ENCODE data around the gene RNH1. TPM values are rescaled to one million over a fixed set of nuclear protein-coding genes. Genes with fewer than 3 reads are reported as not detected.

RNH1 gene
- total RNA-seq, 1 donor from 2014 or later = 306 TPM

DNA sequence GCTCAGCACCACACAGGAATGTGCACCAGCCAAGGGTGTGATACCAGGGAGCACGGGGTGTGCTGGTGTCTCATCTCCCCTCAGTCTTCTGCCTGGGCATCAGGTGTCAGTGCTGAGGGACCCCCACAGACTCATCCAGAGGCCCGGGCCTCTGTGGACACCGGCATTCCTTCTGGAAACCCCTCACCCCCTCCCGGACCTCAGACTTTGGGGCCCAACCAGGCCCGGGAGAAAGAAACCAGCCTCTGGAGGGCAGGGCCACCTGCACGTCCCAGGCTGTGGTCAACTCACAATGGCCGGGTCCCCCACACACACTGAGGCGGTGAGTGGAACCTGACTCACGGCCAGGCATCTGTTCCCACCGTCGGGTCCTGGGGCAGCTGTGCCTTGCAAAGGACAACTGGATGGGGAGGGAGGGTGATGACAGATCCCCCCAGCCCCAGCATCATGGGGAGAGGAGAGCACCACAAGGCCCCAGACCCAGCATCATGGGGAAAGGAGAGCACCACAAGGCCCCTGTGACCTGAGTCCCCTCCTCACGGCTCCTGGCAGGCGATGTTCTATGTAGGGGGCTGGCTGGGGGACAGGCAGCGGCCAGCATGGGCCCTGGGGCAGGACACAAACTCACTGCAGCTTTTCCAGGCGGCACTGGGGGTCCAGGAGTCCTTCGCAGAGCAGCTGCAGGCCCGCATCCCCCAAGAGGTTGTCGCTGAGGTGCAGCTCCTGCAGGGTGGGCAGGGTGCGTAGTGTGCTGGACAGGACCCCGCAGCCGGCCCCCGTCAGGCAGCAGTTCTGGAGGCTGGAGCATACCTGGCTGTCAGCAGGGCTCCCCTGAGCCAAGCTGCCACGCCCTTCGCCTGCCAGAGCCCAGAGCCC is 7.6 kb downstream of the RNH1 start:
- DNase-seq (ENCODE audit: low read depth, low spot score) = no peak

DNA sequence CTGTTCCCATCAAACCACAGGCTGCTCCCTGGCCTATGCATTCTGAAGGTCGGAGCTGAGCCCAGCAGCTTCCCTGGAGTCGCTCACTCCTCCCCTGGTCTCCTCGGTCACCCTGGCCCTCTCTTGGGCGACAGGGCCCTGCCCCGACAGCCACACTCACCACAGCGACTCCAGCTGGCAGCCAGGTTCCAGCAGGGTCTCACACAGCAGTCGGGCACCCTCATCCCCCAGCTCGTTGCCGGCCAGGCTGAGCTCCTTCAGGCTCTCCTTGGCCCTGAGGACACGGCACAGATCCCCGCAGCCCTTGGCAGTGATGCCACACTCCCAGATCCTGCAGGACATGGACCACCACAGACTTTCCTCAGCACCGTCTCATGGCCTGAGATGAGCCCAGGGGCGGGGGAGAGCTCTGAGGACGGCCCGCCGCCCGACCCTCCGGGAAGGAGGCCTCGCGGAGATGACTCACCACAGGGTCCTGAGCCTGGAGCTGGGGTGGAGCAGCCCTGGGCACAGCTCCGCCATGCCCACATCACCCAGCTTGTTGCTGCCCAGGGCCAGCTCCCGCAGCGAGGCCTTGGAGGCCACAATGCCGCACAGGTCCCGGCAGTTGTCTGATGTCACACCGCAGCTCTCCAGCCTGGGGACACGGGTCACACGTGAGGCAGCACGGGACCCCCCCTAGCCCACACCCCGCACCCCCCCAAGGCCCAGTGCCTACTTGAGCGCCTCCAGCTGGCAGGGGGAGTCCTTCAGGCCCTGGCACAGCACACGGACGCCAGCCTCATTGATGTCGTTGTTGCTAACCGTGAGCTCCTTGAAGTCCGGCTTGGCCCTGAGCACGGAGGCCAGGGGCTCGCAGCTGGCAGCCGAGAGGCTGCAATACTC is 8.5 kb downstream of the RNH1 start:
- no peak for DNase-seq (ENCODE audit: low read depth, low spot score)

DNA sequence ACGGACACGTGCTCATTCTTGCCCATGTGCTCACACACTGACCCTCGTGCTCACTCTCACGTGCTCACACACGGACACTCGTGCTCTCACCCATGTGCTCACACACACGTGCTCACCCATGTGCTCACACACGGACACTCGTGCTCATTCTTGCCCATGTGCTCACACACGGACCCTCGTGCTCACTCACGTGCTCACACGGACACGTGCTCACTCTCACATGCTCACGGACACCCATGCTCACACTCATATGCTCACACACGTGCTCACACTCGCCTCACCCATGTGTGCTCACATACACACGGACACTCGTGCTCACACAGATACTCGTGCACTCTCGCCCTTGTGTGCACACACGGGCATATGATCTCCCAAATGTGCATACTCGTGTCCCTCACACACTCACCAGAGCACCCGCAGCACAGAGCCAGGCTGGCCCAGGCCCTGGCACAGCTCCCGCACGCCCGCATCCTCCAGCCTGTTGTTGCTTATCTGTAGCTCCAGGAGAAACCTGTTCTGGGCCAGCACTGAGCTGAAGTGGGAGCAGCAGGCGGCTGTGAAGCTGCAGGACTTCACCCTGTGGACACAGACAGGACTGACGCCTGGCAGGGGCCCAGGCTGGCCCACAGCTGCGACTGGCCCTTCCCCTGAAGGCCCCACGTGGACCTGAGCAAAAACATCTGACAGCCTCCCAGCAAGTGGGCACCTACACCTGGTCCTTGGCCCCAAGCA is 9.3 kb downstream of the RNH1 start:
- no peak for DNase-seq (ENCODE audit: low read depth, low spot score)

DNA sequence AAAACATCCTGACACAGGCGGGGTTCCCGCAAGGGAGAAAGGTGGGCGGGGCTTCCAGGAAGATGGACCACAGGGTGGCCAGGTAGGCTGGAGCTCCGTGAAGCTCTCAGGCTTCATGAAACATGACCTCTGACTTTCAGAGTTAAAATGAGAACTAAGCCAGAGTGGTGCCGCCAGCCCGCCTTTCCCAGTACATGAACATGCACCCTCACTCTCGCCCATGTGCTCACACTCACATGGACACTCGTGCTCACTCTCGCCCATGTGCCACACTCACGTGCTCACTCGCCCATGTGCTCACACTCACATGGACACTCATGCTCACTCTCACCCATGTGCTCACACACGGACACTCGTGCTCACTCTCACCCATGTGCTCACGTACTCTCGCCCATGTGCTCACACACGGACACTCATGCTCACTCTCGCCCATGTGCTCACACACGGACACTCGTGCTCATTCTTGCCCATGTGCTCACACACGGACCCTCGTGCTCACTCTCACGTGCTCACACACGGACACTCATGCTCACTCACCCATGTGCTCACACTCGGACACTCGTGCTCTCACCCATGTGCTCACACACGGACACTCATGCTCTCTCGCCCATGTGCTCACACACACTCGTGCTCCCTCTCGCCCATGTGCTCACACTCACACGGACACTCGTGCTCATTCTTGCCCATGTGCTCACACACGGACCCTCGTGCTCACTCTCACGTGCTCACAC is 10.0 kb downstream of the RNH1 start:
- no peak for DNase-seq (ENCODE audit: low read depth, low spot score)

DNA sequence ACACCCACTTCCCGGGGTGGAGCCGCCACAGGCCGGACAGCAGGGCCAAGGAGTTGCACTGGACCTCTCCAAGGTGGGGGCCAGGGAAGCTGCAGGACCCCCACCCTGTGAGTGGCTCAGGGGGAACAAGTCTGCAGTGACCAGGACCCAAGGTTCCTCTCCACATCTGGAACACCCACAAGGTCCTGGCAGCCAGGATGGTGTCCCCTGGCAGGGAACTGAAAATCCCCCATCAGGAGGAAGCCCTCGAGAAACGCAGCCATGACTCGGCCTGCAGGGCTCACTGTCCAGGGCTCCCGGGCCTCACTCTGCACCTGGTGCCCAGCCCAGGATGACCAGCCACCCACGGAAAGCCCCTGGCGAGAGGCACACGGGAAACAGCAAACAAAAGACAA is 11.5 kb downstream of the RNH1 start:
- no peak for DNase-seq (ENCODE audit: low read depth, low spot score)

DNA sequence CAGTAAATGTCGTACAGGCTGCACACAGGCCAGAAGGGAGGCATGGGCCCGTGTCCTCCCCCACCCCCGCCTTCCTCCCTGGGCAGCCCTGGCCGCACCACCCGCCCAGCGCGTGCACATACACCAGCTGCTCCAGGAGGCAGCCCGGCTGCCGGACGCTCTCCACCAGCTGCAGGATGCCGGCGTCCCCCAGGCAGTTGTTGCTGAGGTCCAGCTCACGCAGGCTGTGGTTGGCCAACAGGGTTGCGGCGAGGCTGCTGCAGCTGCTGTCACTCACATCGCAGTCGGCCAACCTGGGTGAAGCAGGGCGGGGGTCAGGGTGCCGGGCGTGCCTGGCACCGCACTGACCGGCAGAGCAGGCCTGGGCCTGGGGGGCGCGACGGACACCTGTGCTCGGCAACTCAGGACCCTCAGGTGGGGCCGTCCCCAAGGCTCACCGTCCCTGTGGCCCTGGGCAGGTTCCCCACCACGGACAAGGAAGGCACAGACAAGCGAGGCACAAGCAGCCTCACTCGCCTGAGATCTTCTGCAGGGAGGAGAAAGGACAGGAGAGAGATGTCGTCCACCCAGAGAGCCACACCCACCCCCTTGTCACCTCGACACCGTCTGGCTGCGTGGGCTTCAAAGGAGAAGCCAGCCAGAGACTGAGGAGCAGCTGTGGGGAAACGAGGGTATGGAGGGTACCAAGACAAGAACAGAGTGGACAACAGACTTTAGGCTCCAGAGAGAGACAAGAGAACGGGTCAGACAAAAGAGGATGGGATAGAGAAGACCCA is 12.1 kb downstream of the RNH1 start:
- no peak for DNase-seq (ENCODE audit: low read depth, low spot score)

DNA sequence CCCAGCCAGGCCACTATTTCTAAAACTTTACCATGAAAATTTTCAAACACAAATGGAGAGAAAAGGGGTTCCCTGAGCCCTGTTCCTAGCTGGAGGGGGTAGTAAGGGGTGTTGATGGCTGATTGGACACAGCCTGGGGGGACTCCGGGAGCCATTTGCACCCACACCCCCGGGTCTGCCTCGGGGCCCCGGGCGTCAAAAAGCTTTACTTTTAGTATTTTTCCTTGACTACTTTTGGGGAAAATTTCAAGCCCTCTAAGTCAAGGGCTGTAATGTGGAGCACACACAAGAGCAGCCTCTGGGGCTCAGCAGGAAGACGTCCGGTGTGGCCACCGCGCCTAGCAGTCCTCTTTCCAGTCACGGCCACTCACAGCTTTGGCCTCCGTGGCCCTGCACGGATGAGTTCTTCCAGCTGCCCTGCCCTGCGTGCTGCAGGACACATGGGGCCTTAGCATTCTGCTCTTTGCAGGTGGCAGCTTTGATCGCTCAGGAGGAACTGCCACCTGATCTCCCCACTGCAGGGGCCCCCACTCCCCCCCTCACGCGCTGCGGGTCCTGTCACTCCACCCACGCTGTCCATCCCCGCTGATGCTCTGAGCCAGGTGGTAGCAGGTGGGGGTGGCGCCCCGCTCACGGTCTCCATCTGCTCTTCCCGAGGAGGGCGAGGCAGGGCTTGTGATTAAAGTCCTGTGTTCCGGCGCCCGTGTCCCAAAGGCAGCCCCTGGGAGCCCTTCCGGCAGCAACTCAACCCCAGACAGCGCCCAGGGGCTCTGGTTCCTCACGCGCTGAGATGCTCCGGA is 14.4 kb downstream of the RNH1 start:
- no peak for DNase-seq (ENCODE audit: low read depth, low spot score)

DNA sequence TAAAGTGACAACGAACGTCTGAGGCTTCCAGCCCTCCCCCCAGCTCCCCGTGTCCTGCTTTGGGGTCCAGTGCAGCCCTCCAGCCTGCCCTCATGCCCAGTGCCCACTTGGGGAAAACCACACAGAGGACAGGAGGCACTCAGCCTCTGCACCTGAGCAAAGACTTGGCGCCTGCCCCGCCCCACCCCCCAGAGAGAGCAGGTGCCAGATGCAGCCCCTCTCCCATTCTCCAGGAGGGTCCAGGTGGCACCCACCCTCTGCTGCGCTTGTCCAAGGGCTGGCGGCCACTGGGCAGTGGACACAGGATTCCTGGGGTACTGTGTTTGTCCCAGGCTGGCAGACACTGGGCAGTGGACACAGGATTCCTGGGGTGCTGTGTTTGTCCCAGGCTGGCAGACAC is 15.7 kb downstream of the RNH1 start:
- no peak for DNase-seq (ENCODE audit: low read depth, low spot score)

DNA sequence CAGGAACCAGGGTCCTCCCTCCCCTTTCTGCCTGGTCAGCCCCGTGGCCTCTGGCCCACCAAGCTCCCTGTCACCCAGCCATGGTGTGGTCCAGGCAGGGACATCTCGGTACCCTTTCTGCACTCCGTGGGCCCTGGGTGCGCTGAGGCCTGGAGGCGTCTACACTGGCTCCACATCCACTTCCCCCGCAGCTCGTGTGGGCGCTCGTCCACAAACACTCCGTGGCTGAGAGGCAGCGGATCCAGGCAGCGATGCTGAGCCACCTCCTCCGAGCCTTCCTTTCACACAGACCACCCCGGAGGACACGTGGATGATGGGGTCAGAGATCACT is 16.1 kb downstream of the RNH1 start:
- DNase-seq (ENCODE audit: low read depth, low spot score) = no peak

DNA sequence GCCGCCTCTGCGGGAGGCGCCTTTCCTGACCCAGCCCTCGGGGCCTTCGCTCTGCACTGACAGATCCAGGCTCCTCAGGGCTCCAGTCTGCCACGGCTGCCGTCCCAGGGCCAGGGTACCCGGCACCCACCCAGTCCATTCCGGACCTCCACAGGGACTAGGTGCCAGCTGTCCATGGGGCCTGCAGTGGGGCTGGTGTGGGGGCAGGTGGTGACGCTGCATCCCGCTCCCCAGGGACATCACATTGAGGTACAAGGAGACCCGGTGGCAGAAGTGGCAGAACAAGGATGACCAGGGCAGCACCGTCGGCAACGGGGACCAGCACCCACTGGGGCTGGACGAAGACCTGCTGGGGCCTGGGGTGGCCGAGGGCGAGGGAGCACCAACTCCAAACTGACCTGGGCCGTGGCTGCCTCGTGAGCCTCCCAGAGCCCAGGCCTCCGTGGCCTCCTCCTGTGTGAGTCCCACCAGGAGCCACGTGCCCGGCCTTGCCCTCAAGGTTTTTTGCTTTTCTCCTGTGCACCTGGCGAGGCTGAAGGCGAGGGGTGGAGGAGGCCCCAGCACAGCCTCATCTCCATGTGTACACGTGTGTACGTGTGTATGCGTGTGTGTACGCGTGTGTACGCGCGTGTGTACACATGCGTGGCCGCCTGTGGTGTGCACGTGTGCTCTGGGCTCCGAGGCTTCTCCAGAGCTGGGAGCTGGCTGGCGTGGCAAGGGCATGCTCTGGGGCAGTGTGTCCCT is 16.7 kb downstream of the RNH1 start:
- DNase-seq (ENCODE audit: low read depth, low spot score) = no peak

DNA sequence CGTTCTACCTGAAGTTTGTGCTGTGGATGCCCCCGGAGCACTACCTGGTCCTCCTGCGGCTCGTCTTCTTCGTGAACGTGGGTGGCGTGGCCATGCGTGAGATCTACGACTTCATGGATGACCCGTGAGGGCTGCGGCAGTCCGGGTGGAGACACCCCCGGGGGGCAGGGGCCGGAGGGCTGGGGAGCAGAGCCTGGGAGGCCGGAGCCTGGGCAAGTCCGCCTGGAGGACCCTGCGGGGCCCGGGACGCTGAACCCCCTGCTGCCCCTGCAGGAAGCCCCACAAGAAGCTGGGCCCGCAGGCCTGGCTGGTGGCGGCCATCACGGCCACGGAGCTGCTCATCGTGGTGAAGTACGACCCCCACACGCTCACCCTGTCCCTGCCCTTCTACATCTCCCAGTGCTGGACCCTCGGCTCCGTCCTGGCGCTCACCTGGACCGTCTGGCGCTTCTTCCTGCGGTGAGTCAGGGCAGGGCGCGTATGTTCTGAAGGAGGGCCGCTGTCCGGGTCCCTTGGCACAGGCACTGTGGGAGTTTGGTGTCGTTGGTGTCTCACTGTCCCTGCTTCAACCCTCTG is 17.3 kb downstream of the RNH1 start:
- no peak for DNase-seq (ENCODE audit: low read depth, low spot score)

DNA sequence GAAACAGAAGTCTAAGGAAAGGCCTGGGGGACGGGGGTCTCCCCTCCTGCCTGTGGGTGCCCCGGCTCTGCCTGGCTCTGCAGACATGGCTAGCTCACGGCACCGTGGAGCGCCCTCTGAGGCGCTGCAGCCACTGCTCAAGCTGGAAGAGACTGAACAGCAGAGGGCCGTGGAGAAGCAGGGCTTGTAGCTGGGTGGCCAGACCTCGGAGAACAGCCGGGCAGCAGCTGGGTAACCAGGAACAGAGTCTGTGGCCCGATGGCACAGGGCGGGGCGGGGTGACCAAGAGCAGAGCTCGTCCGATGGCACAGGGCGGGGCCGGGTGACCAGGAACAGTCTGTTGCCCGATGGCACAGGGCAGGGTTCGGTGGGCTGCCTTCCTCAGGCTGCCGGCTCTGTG is 18.1 kb downstream of the RNH1 start:
- no peak for DNase-seq (ENCODE audit: low read depth, low spot score)

DNA sequence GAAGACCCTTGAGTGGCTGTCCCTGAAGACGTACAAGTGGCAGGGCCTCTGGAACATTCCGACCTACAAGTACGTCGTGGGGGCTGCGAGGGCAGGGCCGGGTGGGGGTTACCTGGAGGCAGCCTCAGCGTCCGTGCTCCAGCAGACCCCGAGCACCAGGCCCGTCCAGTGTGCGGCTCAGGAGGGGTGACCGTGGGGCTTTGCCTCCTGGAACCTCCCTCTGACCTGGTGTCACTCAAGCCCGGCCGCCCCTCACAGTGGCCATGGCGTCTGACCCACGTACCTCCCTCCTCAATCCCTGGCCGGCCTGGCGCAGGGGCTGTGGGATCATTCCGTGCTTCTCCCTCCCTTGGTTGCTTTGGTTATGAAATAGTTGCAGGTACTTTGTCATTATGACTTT is 18.5 kb downstream of the RNH1 start:
- DNase-seq (ENCODE audit: low read depth, low spot score) = no peak

DNA sequence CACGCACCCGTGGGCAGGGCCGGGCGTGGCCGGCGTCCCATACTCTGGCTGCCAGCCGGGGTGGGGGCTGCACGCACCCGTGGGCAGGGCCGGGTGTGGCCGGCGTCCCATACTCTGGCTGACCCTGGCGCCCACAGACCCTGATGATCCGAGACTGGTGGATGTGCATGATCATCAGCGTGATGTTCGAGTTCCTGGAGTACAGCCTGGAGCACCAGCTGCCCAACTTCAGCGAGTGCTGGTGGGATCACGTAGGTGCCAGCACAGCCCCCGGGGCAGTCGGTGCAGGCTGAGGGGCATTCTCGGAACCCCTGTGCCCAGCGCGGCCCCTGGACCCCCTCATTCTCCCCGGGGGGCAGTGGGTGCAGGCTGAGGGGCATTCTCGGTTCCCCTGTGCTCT is 19.0 kb downstream of the RNH1 start:
- DNase-seq (ENCODE audit: low read depth, low spot score) = no peak

DNA sequence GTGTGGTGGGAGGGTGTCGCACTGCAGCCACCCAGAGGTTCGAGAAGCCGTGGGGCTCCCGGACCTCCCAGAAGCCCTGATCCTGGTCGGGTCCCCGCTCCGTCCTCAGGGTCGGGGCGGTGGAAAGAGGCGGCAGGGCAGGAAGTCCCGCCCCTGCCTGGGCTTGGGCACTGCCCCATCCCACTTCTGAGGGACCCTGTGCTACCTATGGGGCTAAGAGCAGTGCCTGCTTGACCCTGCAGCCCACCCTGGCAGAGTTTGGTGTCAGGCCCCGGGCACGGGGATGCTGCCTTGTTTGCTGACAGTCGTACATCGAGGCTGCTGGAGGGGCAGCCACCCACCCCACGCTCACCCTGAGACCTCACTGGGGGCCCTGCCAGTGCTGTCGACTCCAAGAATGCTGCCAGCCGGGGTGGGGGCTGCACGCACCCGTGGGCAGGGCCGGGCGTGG is 19.4 kb downstream of the RNH1 start:
- no peak for DNase-seq (ENCODE audit: low read depth, low spot score)

DNA sequence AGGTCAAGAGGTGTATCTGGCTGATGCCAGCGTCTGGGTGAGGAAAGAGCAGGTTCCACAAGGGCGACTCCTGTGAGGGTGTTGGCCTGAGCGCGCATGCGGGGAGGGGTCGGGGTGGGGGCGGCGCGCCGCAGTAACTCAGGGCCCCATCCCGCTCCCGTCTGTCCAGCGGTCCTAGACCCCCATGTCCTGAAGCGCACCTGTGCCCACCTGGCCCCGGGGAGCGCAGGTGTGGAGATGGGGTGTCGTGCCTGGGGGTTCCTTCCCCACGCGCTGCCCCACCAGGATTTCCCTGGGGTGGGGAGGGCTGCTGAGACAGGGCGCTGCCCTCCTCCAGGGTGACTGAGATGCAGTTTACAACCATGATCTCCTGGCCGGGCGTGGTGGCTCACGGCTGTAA is 20.9 kb downstream of the RNH1 start:
- DNase-seq (ENCODE audit: low read depth, low spot score) = no peak

DNA sequence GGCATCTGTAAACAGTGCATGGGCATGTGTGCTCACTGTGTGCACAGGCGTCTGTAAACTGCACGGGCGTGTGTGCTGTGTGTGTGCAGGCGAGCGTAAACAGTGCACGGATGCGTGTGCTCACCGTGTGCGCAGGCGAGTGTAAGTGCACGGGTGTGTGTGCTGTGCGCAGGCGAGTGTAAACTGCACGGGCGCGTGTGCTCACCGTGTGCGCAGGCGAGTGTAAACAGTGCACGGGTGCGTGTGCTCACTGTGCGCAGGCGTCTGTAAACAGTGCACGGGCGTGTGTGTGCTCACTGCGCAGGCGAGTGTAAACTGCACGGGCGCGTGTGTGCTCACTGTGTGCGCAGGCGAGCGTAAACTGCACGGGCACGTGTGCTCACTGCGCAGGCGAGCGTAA is 22.4 kb downstream of the RNH1 start:
- DNase-seq (ENCODE audit: low read depth, low spot score) = no peak

DNA sequence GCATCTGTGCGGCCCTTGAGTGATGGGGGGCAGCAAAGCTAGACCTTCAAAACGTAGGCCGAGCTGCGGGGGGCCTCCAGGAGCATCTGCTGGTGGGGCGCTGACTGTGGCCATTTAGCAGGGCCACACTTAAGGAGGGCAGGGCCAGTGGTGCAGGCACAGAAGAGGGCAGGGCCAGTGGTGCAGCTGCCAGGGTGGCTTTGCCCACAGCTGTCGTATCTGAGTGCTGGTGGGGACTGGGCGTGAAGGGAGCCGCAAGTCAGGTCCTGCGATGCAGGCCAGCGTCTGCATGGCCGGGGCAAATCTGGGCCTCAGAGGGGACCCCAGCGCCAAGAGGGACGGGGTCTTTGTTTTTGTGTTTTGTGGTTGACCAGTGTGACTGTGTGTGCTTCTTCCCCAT is 27.7 kb downstream of the RNH1 start:
- DNase-seq (ENCODE audit: low read depth, low spot score) = no peak

Data from pulmonary artery endothelial cell (primary cell).